GM12878 (cell line): Measurements from ENCODE around the gene FGD3. TPM values are rescaled to one million over a fixed set of nuclear protein-coding genes. Genes with fewer than 3 reads are reported as not detected.

Experiments
- ATAC-seq: fragments of 200-7000 bp; cut with Tn5 transposase; 3 replicates; pipeline ENCODE4 v1.9.1; 2020; ENCODE audit warnings: mild to moderate bottlenecking, moderate library complexity
- BruUV-seq: library from RNA; stranded (reverse); fragments of 400-500 nt; replicated peaks from 2 replicates; lab custom pipeline; 2021; lab: Mats Ljungman, UMichigan
- CTCF ChIA-PET: fragments of 300-600 bp; sonication (Branson Sonifier 250); formaldehyde crosslinking; extraction: SDS; loops from one replicate; lab custom pipeline; 2021; ENCODE audit warnings: inconsistent platforms; lab: Yijun Ruan, JAX
- POLR2A ChIA-PET: fragments of 350-600 bp; formaldehyde crosslinking; extraction: SDS; loops from one replicate; lab custom pipeline; 2021; ENCODE audit warnings: inconsistent platforms; lab: Charles Lee
- RAD21 ChIA-PET: fragments of 300-600 bp; sonication (Branson Sonifier 250); formaldehyde crosslinking; loops from one replicate; lab custom pipeline; 2023; ENCODE audit warnings: antibody characterized with exemption; ENCODE audit not compliant: unreplicated experiment; lab: Charles Lee
- SMC1A ChIA-PET: fragments of 300-600 bp; sonication (Branson Sonifier 250); formaldehyde crosslinking; loops from one replicate; lab custom pipeline; 2023; ENCODE audit not compliant: unreplicated experiment, uncharacterized antibody; lab: Charles Lee
- DNase-seq: peaks from one replicate; pipeline ENCODE4 v3.0.0-alpha.2; 2011; ENCODE audit warnings: low read depth, low spot score
- FAIRE-seq: peaks from 3 replicates; lab custom pipeline; 2011; peaks lifted over from hg19 to GRCh38; lab: Jason Lieb, UNC
- H2AFZ ChIP-seq: 2 replicates; pipeline ENCODE4 v1.6.0; 2011; ENCODE audit warnings: low read depth, low read length, control low read depth; ENCODE audit not compliant: control insufficient read depth
- H3K27ac ChIP-seq: 2 replicates; pipeline ENCODE4 v1.5.1; 2011; ENCODE audit warnings: control low read depth; ENCODE audit not compliant: control insufficient read depth, insufficient read depth
- H3K27me3 ChIP-seq, 2 experiments: replicated peaks in 1 of 2; 2 replicates each; pipeline versions ENCODE4 v1.6.0 to v1.6.1; 2011; ENCODE audit warnings: low read length in 1 of 2; ENCODE audit not compliant: control insufficient read depth in 2 of 2, insufficient read depth in 2 of 2
- H3K36me3 ChIP-seq, 2 experiments: 2 replicates each; pipeline ENCODE4 v1.5.1; 2011; ENCODE audit warnings: low read length in 1 of 2; ENCODE audit not compliant: control insufficient read depth in 2 of 2, insufficient read depth in 2 of 2
- H3K4me1 ChIP-seq: 2 replicates; pipeline ENCODE4 v1.6.1; 2011; ENCODE audit warnings: mild to moderate bottlenecking, low read length, moderate library complexity, mixed read lengths; ENCODE audit not compliant: control insufficient read depth, insufficient read depth
- H3K4me2 ChIP-seq: 2 replicates; pipeline ENCODE4 v1.6.0; 2011; ENCODE audit warnings: control low read depth; ENCODE audit not compliant: control insufficient read depth, insufficient read depth
- H3K4me3 ChIP-seq: fragments of 200-600 bp; sonication (generic); 2 replicates; pipeline ENCODE4 v1.5.1; 2016
- H3K79me2 ChIP-seq: 2 replicates; pipeline ENCODE4 v1.6.0; 2011; ENCODE audit warnings: low read length; ENCODE audit not compliant: control insufficient read depth, insufficient read depth
- H3K9ac ChIP-seq: 2 replicates; pipeline ENCODE4 v1.8.0; 2011; ENCODE audit warnings: low read length, control low read depth, mixed read lengths; ENCODE audit not compliant: control insufficient read depth, insufficient read depth
- H3K9me3 ChIP-seq: replicated peaks from 3 replicates; pipeline ENCODE4 v1.5.1; 2011; ENCODE audit warnings: mild to moderate bottlenecking, low read length; ENCODE audit not compliant: control insufficient read depth, insufficient read depth
- H4K20me1 ChIP-seq: 2 replicates; pipeline ENCODE4 v1.6.0; 2011; ENCODE audit not compliant: control insufficient read depth, insufficient read depth
- ASH2L ChIP-seq: fragments of 300-600, 200-600 bp; sonication (generic); IDR thresholded peaks from 2 replicates; pipeline ENCODE4 v1.6.1; 2017; ENCODE audit warnings: low read depth, mild to moderate bottlenecking, borderline replicate concordance
- CREB1 ChIP-seq: IDR thresholded peaks from 2 replicates; pipeline ENCODE4 v1.6.1; 2012; ENCODE audit warnings: low read depth, mild to moderate bottlenecking, inconsistent platforms
- EED ChIP-seq: sonication (generic); IDR thresholded peaks from 2 replicates; pipeline ENCODE4 v1.6.1; 2016; ENCODE audit warnings: antibody characterized with exemption, low read depth
- EP300 ChIP-seq, 2 experiments: fragments of 150-350 bp in 1 of 2; IDR thresholded peaks; 2 replicates each; pipeline ENCODE4 v1.6.1; 2011 to 2012; ENCODE audit warnings: low read depth in 2 of 2, low read length in 2 of 2, borderline replicate concordance in 1 of 2, improper control_type of control experiment in 1 of 2, inconsistent platforms in 1 of 2; ENCODE audit not compliant: control insufficient read depth in 1 of 2
- HDAC2 ChIP-seq: fragments of 200-600 bp; sonication (generic); IDR thresholded peaks from 2 replicates; pipeline ENCODE4 v1.6.1; 2017
- KAT2A ChIP-seq: conservative IDR thresholded peaks from 2 replicates; pipeline ENCODE4 v1.6.1; 2011; ENCODE audit warnings: low read depth, low read length; ENCODE audit not compliant: control insufficient read depth
- MXI1 ChIP-seq: fragments of 150-350 bp; IDR thresholded peaks from 2 replicates; pipeline ENCODE4 v1.6.1; 2011; ENCODE audit warnings: low read depth, mild to moderate bottlenecking, inconsistent platforms, low read length, improper control_type of control experiment
- MYB ChIP-seq: fragments of 150-350 bp; IDR thresholded peaks from 2 replicates; pipeline ENCODE4 v1.6.1; 2014; ENCODE audit warnings: mild to moderate bottlenecking, low read depth, low read length, borderline replicate concordance
- NFIC ChIP-seq: IDR thresholded peaks from 2 replicates; pipeline ENCODE4 v1.6.1; 2012; ENCODE audit warnings: low read depth, mild to moderate bottlenecking, inconsistent platforms, low read length, moderate library complexity
- NFXL1 ChIP-seq: fragments of 450-650 bp; IDR thresholded peaks from 2 replicates; pipeline ENCODE4 v1.6.1; 2017; ENCODE audit warnings: antibody characterized with exemption, mild to moderate bottlenecking, borderline replicate concordance
- PAX5 ChIP-seq: IDR thresholded peaks from 2 replicates; pipeline ENCODE4 v1.6.1; 2011; ENCODE audit warnings: low read depth, low read length, borderline replicate concordance
- PAX8 ChIP-seq: fragments of 450-650 bp; IDR thresholded peaks from 2 replicates; pipeline ENCODE4 v1.6.1; 2017; ENCODE audit warnings: mild to moderate bottlenecking, moderate library complexity
- POLR2A ChIP-seq: IDR thresholded peaks from 2 replicates; pipeline ENCODE4 v1.6.1; 2011; ENCODE audit warnings: low read depth, mild to moderate bottlenecking, low read length
- RAD21 ChIP-seq: IDR thresholded peaks from 2 replicates; pipeline ENCODE4 v1.6.1; 2011; ENCODE audit warnings: mild to moderate bottlenecking, low read depth, low read length, moderate library complexity; ENCODE audit not compliant: insufficient read depth
- RB1 ChIP-seq: fragments of 450-650 bp; formaldehyde crosslinking; IDR thresholded peaks from 2 replicates; pipeline ENCODE4 v1.6.1; 2017; ENCODE audit warnings: mild to moderate bottlenecking, borderline replicate concordance
- RCOR1 ChIP-seq: conservative IDR thresholded peaks from 2 replicates; pipeline ENCODE4 v1.6.1; 2012; ENCODE audit warnings: low read depth, low read length, improper control_type of control experiment
- RUNX3 ChIP-seq: IDR thresholded peaks from 2 replicates; pipeline ENCODE4 v1.6.1; 2012; ENCODE audit warnings: low read length, inconsistent platforms
- SMAD1 ChIP-seq: fragments of 450-650 bp; IDR thresholded peaks from 2 replicates; pipeline ENCODE4 v1.6.1; 2018; ENCODE audit warnings: mild to moderate bottlenecking, low read depth; ENCODE audit not compliant: partially characterized antibody
- ZNF384 ChIP-seq: IDR thresholded peaks from 2 replicates; pipeline ENCODE4 v1.6.1; 2012; ENCODE audit warnings: low read depth, mild to moderate bottlenecking, low read length, improper control_type of control experiment, borderline replicate concordance
- ZSCAN29 ChIP-seq: fragments of 450-650 bp; IDR thresholded peaks from 2 replicates; pipeline ENCODE4 v1.6.1; 2017; ENCODE audit warnings: mild to moderate bottlenecking, moderate library complexity
- WGBS: methylation state at CpG from one replicate; pipeline ENCODE4 v1.1.6; 2016; ENCODE audit warnings: low lambda C conversion rate; ENCODE audit not compliant: insufficient replicate concordance, insufficient coverage; ENCODE audit errors: missing lambda C conversion rate; 5-methylcytosine and 5-hydroxymethylcytosine counted together
- in situ Hi-C: fragments of 300-500 bp; cut with MboI; formaldehyde crosslinking; loops from 9 replicates; pipeline ENCODE4 v1.14.3; 2018; ENCODE audit warnings: mixed read lengths
- intact Hi-C: fragments of 100-400 bp; cut with micrococcal nuclease; formaldehyde crosslinking; loops from one replicate; pipeline ENCODE4 v1.14.2; 2022; ENCODE audit not compliant: unreplicated experiment
- polyA plus RNA-seq, 11 experiments: library from polyadenylated mRNA; depleted of rRNA in 4 of 11; unstranded in 6 of 11; stranded (reverse) in 5 of 11; fragments of >200 nt; fragmentation: Nextera tagmentation in 4 of 11; fragmentation: Illumina TruSeq in 1 of 11; extraction: Ambion mirVana in 4 of 11; extraction: Trizol in 1 of 11; gene quantifications; 1 replicate in 1 of 11; 2 replicates in 10 of 11; pipeline versions ENCODE4 v1.2.1 to v1.2.3, GENCODE V29; 2011 to 2016; ENCODE audit warnings: inconsistent platforms in 2 of 11, missing spikeins in 2 of 11, low read depth in 1 of 11
- total RNA-seq, 4 experiments: library from RNA; depleted of rRNA in 3 of 4; stranded (reverse); fragments of >200 nt in 3 of 4; fragmentation: Illumina TruSeq in 1 of 4; extraction: Trizol in 1 of 4; gene quantifications; 2 replicates each; pipeline versions ENCODE4 v1.2.1 to v1.2.3, GENCODE V29; 2013 to 2021
- TF ChIP-seq, protein P1 (sequence below): fragments of 450-650 bp; IDR thresholded peaks from 2 replicates; pipeline ENCODE4 v1.6.1; 2017; ENCODE audit warnings: mild to moderate bottlenecking
- TF ChIP-seq, protein P2 (sequence below): IDR thresholded peaks from 2 replicates; pipeline ENCODE4 v1.6.1; 2011; ENCODE audit warnings: mild to moderate bottlenecking, low read depth, low read length, moderate library complexity; ENCODE audit not compliant: insufficient replicate concordance

FGD3 gene
- total and polyA plus RNA-seq, 10 of the 15 experiments (the other 5 are each of a cell fraction or from before 2014, with no cell fraction given), result 0.26 to 18.1 (median 12.4) TPM

DNA sequence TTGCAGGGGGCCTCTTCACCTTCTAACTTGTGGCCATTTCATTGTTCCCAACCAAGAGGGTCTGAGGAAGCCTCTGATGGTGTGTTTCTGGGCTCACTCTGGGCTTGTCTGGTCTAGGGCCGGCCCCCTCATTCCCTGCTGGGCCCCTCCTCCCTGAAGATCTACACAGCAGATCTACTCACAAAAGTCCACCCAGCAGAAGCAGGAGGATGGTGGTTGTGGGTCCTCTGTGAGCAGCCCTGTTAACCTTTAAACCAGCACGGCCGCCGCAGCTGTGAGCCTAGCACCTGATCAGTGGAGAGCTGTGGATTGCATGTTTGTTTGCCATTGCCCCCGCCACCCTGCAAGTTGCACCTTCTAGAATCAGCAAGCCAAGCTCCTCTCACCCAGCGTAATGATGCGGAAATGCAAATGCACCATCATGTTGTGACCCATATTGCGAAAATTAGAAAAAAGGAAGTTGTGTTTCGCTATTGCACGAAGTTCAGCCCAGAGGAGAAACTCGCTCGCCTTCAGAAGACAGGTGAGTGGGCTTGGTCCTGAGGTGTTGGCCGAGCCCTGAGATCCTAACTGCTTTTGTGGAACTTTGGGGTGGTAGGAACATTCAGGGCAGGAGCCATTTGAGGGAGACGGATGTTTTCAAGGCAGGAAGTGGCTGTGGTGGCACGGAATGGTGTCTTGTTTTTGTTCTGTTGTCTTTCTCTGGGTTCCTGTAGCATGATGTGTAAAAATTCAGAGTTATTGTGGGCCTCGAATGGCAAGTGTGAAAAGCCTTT lies 16.7 kb downstream of the FGD3 start:
- POLR2A ChIA-PET, result interaction anchor here (0.6 to 1.7 kb wide), 5 partner anchors 9 to 131 kb away, joined by 3 to 6 read pairs (median 4); no protein-coding TSS in a partner anchor
- Histone ChIP-seq H2AFZ (peak overlapping the region; percentile 98), H3K36me3 (no peaks in the 10 kb centered on the region), H4K20me1 (no peaks in the 10 kb centered on the region), H3K9ac (peak overlapping the region; percentile 80), H3K4me3 (peak overlapping the region; percentile 72), H3K4me1 (peaks cover 32% of the 10 kb centered on the region), H3K27ac (peak overlapping the region; percentile 97), H3K4me2 (peak overlapping the region; percentile 100), H3K9me3 (peaks cover 5% of the 10 kb centered on the region; the same call in 2 of the 3 replicates), H3K27me3 (no peaks in the 10 kb centered on the region), H3K79me2 (peaks cover 29% of the 10 kb centered on the region)
- ATAC-seq, result peak; percentile 80
- CTCF ChIA-PET, result interaction anchor here (0.9 to 2.8 kb wide), 4 partner anchors 10 to 145 kb away, joined by 3 to 9 read pairs (median 4); no protein-coding TSS in a partner anchor
- RAD21 ChIA-PET, result interaction anchor here (0.8 to 1.4 kb wide), 7 partner anchors 16 to 145 kb away, joined by 3 to 8 read pairs (median 4); no protein-coding TSS in a partner anchor
- intact Hi-C loops, result loop anchor here (2.0 kb wide), 1 partner anchor 101 kb away; no protein-coding TSS in a partner anchor
- peak; percentile 95 for FAIRE-seq
- in situ Hi-C loops, result no loop called here
- WGBS, result under 1% methylated on average over 16 of the region's 16 CpGs
- DNase-seq, result peak; percentile 80
- BruUV-seq, result TSS peak; percentile 80
- SMC1A ChIA-PET, result interaction anchor here (0.6 to 2.0 kb wide), 5 partner anchors 10 to 644 kb away, joined by 3 to 10 read pairs (median 3); no protein-coding TSS in a partner anchor
- peak; percentile 71 for TF ChIP-seq MXI1
- no peak for TF ChIP-seq NFIC
- TF ChIP-seq, protein P1, sequence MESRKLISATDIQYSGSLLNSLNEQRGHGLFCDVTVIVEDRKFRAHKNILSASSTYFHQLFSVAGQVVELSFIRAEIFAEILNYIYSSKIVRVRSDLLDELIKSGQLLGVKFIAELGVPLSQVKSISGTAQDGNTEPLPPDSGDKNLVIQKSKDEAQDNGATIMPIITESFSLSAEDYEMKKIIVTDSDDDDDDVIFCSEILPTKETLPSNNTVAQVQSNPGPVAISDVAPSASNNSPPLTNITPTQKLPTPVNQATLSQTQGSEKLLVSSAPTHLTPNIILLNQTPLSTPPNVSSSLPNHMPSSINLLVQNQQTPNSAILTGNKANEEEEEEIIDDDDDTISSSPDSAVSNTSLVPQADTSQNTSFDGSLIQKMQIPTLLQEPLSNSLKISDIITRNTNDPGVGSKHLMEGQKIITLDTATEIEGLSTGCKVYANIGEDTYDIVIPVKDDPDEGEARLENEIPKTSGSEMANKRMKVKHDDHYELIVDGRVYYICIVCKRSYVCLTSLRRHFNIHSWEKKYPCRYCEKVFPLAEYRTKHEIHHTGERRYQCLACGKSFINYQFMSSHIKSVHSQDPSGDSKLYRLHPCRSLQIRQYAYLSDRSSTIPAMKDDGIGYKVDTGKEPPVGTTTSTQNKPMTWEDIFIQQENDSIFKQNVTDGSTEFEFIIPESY, result no peak
- no peak for TF ChIP-seq KAT2A
- TF ChIP-seq CREB1, result peak; percentile 43; the same call in 1 of the 2 replicates
- 0 out of 2 replicates have a peak, but pooled peaks have one; percentile 43 for TF ChIP-seq PAX5
- TF ChIP-seq ZSCAN29, result no peak
- TF ChIP-seq PAX8, result no peak
- TF ChIP-seq RUNX3, result peak; percentile 52; the same call in 1 of the 2 replicates
- no peak for TF ChIP-seq ASH2L
- TF ChIP-seq ZNF384, result peak; percentile 23; the same call in 1 of the 2 replicates
- TF ChIP-seq, protein P2, sequence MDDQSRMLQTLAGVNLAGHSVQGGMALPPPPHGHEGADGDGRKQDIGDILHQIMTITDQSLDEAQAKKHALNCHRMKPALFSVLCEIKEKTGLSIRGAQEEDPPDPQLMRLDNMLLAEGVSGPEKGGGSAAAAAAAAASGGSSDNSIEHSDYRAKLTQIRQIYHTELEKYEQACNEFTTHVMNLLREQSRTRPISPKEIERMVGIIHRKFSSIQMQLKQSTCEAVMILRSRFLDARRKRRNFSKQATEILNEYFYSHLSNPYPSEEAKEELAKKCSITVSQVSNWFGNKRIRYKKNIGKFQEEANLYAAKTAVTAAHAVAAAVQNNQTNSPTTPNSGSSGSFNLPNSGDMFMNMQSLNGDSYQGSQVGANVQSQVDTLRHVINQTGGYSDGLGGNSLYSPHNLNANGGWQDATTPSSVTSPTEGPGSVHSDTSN, result no peak
- TF ChIP-seq RAD21, result no peak
- TF ChIP-seq HDAC2, result no peak
- TF ChIP-seq RCOR1, result no peak; the same call in 1 of the 2 replicates
- peak; percentile 83 for TF ChIP-seq POLR2A
- TF ChIP-seq MYB, result no peak
- peak in 1 of 2 experiments; percentile 18; a peak in 1 of 4 replicates for TF ChIP-seq EP300 (IDR thresholded peaks at IDR 0.05; ENCODE audit: borderline replicate concordance in 1 of 2, control insufficient read depth in 1 of 2, low read depth in 2 of 2, low read length in 2 of 2)
- TF ChIP-seq EED, result no peak
- no peak for TF ChIP-seq RB1
- TF ChIP-seq SMAD1, result no peak
- TF ChIP-seq NFXL1, result no peak
